Endodermal cell (in vitro differentiated cells): ENCODE measurements around the gene MAPK8. TPM values are rescaled to one million over a fixed set of nuclear protein-coding genes. Genes with fewer than 3 reads are reported as not detected.

Experiments used
- DNase-seq: peaks from one replicate; pipeline ENCODE4 v3.0.0-alpha.2; 2017
- H3K27ac ChIP-seq: 2 replicates; pipeline ENCODE4 v1.5.1; 2013; ENCODE audit warnings: mild to moderate bottlenecking, low read depth, low read length, moderate library complexity
- H3K27me3 ChIP-seq: 2 replicates; pipeline ENCODE4 v1.6.1; 2013; ENCODE audit warnings: mild to moderate bottlenecking, low read length, moderate library complexity; ENCODE audit not compliant: insufficient read depth, control insufficient read depth, poor library complexity, severe bottlenecking
- H3K36me3 ChIP-seq: 2 replicates; pipeline ENCODE4 v1.7.0; 2013; ENCODE audit warnings: mild to moderate bottlenecking, low read length, moderate library complexity; ENCODE audit not compliant: control insufficient read depth, insufficient read depth
- H3K4me1 ChIP-seq: one replicate; pipeline ENCODE4 v1.7.0; 2013; ENCODE audit warnings: low read length; ENCODE audit not compliant: control insufficient read depth, insufficient read depth
- H3K4me3 ChIP-seq: 2 replicates; pipeline ENCODE4 v1.5.1; 2013; ENCODE audit warnings: mild to moderate bottlenecking, low read length, moderate library complexity
- H3K9ac ChIP-seq: 2 replicates; pipeline ENCODE4 v1.6.1; 2013; ENCODE audit warnings: mild to moderate bottlenecking, low read length, moderate library complexity; ENCODE audit not compliant: poor library complexity, severe bottlenecking; ENCODE audit errors: extremely low read depth
- H3K9me3 ChIP-seq: 2 replicates; pipeline ENCODE4 v1.6.1; 2013; ENCODE audit warnings: mild to moderate bottlenecking, low read length, moderate library complexity; ENCODE audit not compliant: control insufficient read depth
- H3K27ac Mint-ChIP-seq: 2 replicates; pipeline ENCODE4 v1.8.0; 2020; ENCODE audit warnings: mixed read lengths
- H3K27me3 Mint-ChIP-seq: 2 replicates; pipeline ENCODE4 v1.8.0; 2021; ENCODE audit warnings: mild to moderate bottlenecking, mixed read lengths; ENCODE audit not compliant: insufficient read depth
- H3K36me3 Mint-ChIP-seq: 2 replicates; pipeline ENCODE4 v1.8.0; 2020; ENCODE audit warnings: low read depth, mixed read lengths
- H3K4me1 Mint-ChIP-seq: 2 replicates; pipeline ENCODE4 v1.8.0; 2020; ENCODE audit warnings: mixed read lengths
- H3K4me3 Mint-ChIP-seq: 2 replicates; pipeline ENCODE4 v1.8.0; 2020; ENCODE audit warnings: mild to moderate bottlenecking, moderate library complexity, mixed read lengths
- H3K9me3 Mint-ChIP-seq: 2 replicates; pipeline ENCODE4 v1.8.0; 2020; ENCODE audit warnings: mild to moderate bottlenecking, mixed read lengths
- CTCF ChIP-seq: fragments of 200-600 bp; sonication (generic); conservative IDR thresholded peaks from 2 replicates; pipeline ENCODE4 v1.5.0; 2021; ENCODE audit warnings: antibody characterized with exemption, mild to moderate bottlenecking
- WGBS, 2 experiments: methylation state at CpG; one replicate each; pipeline versions ENCODE4 v1.1.5 to v1.1.7; 2013; ENCODE audit warnings: missing lambda C conversion rate in 2 of 2, mixed read lengths in 1 of 2; ENCODE audit not compliant: insufficient coverage in 1 of 2, insufficient read length in 1 of 2; 5-methylcytosine and 5-hydroxymethylcytosine counted together
- total RNA-seq, 2 donors: library from RNA; stranded (reverse); fragmentation: NEBNext Ultra II Directional in 1 of 2; extraction: Animal tissue kit (Norgen Biotek cat#: 25700) in 1 of 2; gene quantifications; 2 replicates in 1 of 2; 3 replicates in 1 of 2; pipeline ENCODE4 v1.2.1, GENCODE V29; 2021

The MAPK8 gene
- total RNA-seq, 2 donors from 2014 or later: 84.2 to 146 TPM

- H3K9me3 Mint-ChIP-seq: peaks cover 23% of the 10 kb centered on the region
- Histone ChIP-seq H3K4me3 (no peak overlapping the region), H3K36me3 (no peaks in the 10 kb centered on the region), H3K9ac (no peak overlapping the region), H3K27ac (no peak overlapping the region), H3K9me3 (peaks cover 18% of the 10 kb centered on the region), H3K4me1 (no peaks in the 10 kb centered on the region), H3K27me3 (no peaks in the 10 kb centered on the region)
- no peak for TF ChIP-seq CTCF
- no peaks in the 10 kb centered on the region for H3K36me3 Mint-ChIP-seq
- WGBS, 2 experiments: 100% methylated on average over 1 of the region's 1 CpG; no CpG with 5 or more reads in 1 of the 2 experiments
- no peak overlapping the region for H3K4me3 Mint-ChIP-seq
- peaks cover 25% of the 10 kb centered on the region for H3K27me3 Mint-ChIP-seq
- H3K4me1 Mint-ChIP-seq: peaks cover 19% of the 10 kb centered on the region
- DNase-seq: no peak
- H3K27ac Mint-ChIP-seq: no peak overlapping the region
These were observed 20.1 kb upstream of the MAPK8 start for GRCh38 chr10:48286356-48286755.

DNA sequence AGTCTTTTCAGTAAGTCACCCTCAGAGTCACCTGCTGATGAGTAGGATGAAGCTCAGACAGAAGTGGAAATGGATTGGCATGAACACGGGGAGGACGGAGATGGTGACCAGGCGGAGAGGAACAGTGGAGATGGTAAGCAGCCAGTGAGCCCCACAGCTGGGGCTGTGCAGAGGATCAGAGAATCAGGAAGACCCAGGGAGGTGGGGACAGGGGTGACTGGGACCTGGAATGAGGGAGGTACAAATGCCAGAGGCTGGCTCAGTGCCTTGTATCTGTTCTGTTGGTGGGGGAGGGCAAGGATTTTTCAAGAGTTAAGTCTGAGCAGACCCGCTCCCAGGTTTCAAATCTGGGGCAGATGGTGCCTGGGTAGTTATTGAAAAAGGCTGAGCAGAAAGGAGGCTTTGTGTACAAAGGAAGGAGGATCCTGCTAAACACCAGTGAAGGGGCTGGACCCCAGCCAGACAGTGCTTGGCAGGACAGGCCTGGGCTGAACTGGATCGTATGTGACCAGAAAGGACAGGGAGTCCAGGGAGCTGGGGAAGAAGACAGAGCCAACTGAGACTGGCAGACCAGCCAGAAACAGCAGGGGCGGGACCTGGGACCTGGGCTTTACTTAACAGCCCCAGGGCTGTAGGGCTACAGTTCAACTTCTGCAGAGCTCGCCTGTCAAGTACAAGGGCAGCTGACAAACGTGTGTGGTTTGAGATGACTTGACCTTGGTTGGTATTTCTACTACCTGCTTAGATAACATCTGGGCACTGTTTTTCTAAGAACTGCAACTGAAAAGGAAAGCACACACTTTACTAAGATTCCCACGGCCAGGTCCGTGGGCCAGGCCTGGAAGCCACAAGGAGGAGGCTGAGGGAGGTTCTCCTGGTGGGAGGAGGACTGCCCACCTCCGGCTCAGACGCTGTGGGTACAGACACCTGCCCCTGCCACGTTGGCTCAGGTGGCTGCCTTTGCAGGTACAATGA, 18.8 kb upstream of the MAPK8 start:
- Mint-ChIP-seq H3K4me1 (peaks cover 19% of the 10 kb centered on the region), H3K27ac (no peak overlapping the region), H3K36me3 (no peaks in the 10 kb centered on the region), H3K4me3 (no peak overlapping the region), H3K9me3 (peaks cover 15% of the 10 kb centered on the region), H3K27me3 (peaks cover 21% of the 10 kb centered on the region)
- peaks cover 13% of the 10 kb centered on the region for H3K9me3 ChIP-seq
- no peak overlapping the region for H3K4me3 ChIP-seq
- no peak overlapping the region for H3K27ac ChIP-seq
- no peaks in the 10 kb centered on the region for H3K27me3 ChIP-seq
- TF ChIP-seq CTCF: no peak
- 93 to 97% methylated on average over 11 to 13 of the region's 13 CpGs for WGBS, 2 experiments
- no peak for DNase-seq
- H3K36me3 ChIP-seq: no peaks in the 10 kb centered on the region
- H3K9ac ChIP-seq: no peak overlapping the region
- no peaks in the 10 kb centered on the region for H3K4me1 ChIP-seq

GRCh38 chr10:48288661-48289060, 17.8 kb upstream of the MAPK8 start:
- H3K4me3 ChIP-seq: no peak overlapping the region
- no peak overlapping the region for H3K9ac ChIP-seq
- TF ChIP-seq CTCF: no peak
- Mint-ChIP-seq H3K36me3 (no peaks in the 10 kb centered on the region), H3K27me3 (peaks cover 16% of the 10 kb centered on the region), H3K4me3 (no peak overlapping the region), H3K4me1 (peaks cover 19% of the 10 kb centered on the region), H3K9me3 (peaks cover 12% of the 10 kb centered on the region), H3K27ac (no peak overlapping the region)
- H3K36me3 ChIP-seq: no peaks in the 10 kb centered on the region
- peaks cover 7% of the 10 kb centered on the region for H3K9me3 ChIP-seq
- H3K27ac ChIP-seq: no peak overlapping the region
- no peaks in the 10 kb centered on the region for H3K27me3 ChIP-seq
- H3K4me1 ChIP-seq: no peaks in the 10 kb centered on the region
- 93 to 100% methylated on average over 6 to 7 of the region's 7 CpGs for WGBS, 2 experiments
- DNase-seq: no peak
